G401 (cell line): ENCODE measurements around the gene APOC1. TPM values are rescaled to one million over a fixed set of nuclear protein-coding genes. Genes with fewer than 3 reads are reported as not detected.
"Not testable (repeated sequence)": the region's sequence is repeated elsewhere in the genome, so short reads cannot be mapped to it uniquely, and the experiment has no call there.

Experiments used
- DNase-seq: peaks from one replicate; pipeline ENCODE4 v3.0.0-alpha.2; 2015; ENCODE audit warnings: low spot score
- in situ Hi-C: cut with HindIII; loops from 2 replicates; pipeline ENCODE4 v1.10.0; 2016; ENCODE audit warnings: low sequenced_read_pairs, mixed read lengths
- total RNA-seq: library from RNA; depleted of rRNA; stranded (reverse); fragments of >200 nt; shearing (Covaris generic); gene quantifications from 2 replicates; pipeline ENCODE4 v1.2.3, GENCODE V29; 2014

APOC1 gene
- total RNA-seq, 1 experiment from 2014 or later: 182 TPM

- DNase-seq: no peak
- in situ Hi-C loops: no loop called here
Measured at GRCh38 chr19:44908074-44908835, 6.2 kb upstream of the APOC1 start.

- no peak for DNase-seq
- in situ Hi-C loops: no loop called here
Measured at GRCh38 chr19:44908836-44909261, 5.6 kb upstream of the APOC1 start.

- in situ Hi-C loops: no loop called here
- DNase-seq: no peak
Measured at GRCh38 chr19:44909775-44910174, 4.6 kb upstream of the APOC1 start.

- DNase-seq, in situ Hi-C loops: not testable (repeated sequence)
Measured at GRCh38 chr19:44911896-44912295, 2.5 kb upstream of the APOC1 start.

GRCh38 chr19:44912854-44913253, 1.6 kb upstream of the APOC1 start:
- no peak for DNase-seq
- in situ Hi-C loops: no loop called here

GRCh38 chr19:44913512-44914432, 636 bp upstream of the APOC1 start:
- DNase-seq, in situ Hi-C loops: not testable (repeated sequence)

GRCh38 chr19:44924243-44924725, 9.9 kb downstream of the APOC1 start:
- DNase-seq: no peak

GRCh38 chr19:44925114-44925891, 10.9 kb downstream of the APOC1 start:
- no peak for DNase-seq
- in situ Hi-C loops: no loop called here

More at GRCh38 chr19:44924243-44924725, 9.9 kb downstream of the APOC1 start:
- in situ Hi-C loops: no loop called here

- DNase-seq, in situ Hi-C loops: not testable (repeated sequence)
Measured at GRCh38 chr19:44926245-44927077, 12.1 kb downstream of the APOC1 start.

- DNase-seq: no peak
- in situ Hi-C loops: no loop called here
Measured at GRCh38 chr19:44927746-44928145, 13.3 kb downstream of the APOC1 start.

- in situ Hi-C loops: no loop called here
- no peak for DNase-seq
Measured at GRCh38 chr19:44930088-44930487, 15.7 kb downstream of the APOC1 start.

- DNase-seq: no peak
- in situ Hi-C loops: no loop called here
Measured at GRCh38 chr19:44931541-44931940, 17.1 kb downstream of the APOC1 start.

GRCh38 chr19:44939668-44940067, 25.3 kb downstream of the APOC1 start:
- DNase-seq: no peak
- in situ Hi-C loops: no loop called here

GRCh38 chr19:44942067-44942571, 27.7 kb downstream of the APOC1 start, which contains the start of gene APOC4:
Gene APOC4, plus strand, starts transcription at chr19:44942237. Its CDS starts 41 bp downstream, at chr19:44942278.
- DNase-seq: no peak
- in situ Hi-C loops: no loop called here

GRCh38 chr19:44943801-44944249, 29.4 kb downstream of the APOC1 start:
- in situ Hi-C loops: no loop called here
- no peak for DNase-seq

GRCh38 chr19:44947041-44947581, 32.7 kb downstream of the APOC1 start:
- in situ Hi-C loops: no loop called here

GRCh38 chr19:44948237-44948636, 33.8 kb downstream of the APOC1 start:
- DNase-seq: no peak
- in situ Hi-C loops: no loop called here

More at GRCh38 chr19:44947041-44947581, 32.7 kb downstream of the APOC1 start:
- DNase-seq: no peak
